HG02610 (cell line): ENCODE results near the gene RFT1.

Source experiments
- ATAC-seq: cut with Tn5 transposase; IDR thresholded peaks from one replicate; pipeline ENCODE4 v1.9.1; 2021; ENCODE audit warnings: mild to moderate bottlenecking, moderate library complexity; ENCODE audit not compliant: unreplicated experiment

The RFT1 gene

GRCh38 chr3:53129344-53129743 lies 891 bp downstream of the RFT1 start:
- no peak for ATAC-seq

- ATAC-seq, result no peak
These were observed 3.6 kb downstream of the RFT1 start for GRCh38 chr3:53126601-53127000.

DNA sequence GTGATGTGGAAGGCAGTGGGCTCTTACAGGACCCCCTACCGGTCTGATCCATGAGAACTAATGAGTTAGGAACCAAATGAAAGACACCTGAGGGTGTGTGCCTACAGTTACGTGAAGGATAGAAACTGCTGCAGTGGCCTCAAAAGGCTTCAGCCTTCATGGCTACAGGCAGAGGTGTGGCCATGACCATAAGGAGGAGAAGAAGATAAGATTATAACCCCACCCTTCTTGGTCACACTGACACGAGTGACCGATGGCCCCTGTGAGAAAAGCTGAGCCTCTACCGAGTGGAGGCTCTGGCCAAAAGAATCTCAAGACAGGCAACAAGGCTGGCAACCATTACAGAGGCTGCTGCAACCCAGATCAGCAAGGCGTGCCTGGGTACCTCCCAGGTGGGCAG lies 6.3 kb downstream of the RFT1 start:
- ATAC-seq, result no peak

- ATAC-seq, result no peak
These were observed 6.7 kb downstream of the RFT1 start for GRCh38 chr3:53123510-53123909.

GRCh38 chr3:53122933-53123305 lies 7.3 kb downstream of the RFT1 start:
- ATAC-seq, result no peak

- no peak for ATAC-seq
These were observed 7.8 kb downstream of the RFT1 start for GRCh38 chr3:53122255-53122932.

DNA sequence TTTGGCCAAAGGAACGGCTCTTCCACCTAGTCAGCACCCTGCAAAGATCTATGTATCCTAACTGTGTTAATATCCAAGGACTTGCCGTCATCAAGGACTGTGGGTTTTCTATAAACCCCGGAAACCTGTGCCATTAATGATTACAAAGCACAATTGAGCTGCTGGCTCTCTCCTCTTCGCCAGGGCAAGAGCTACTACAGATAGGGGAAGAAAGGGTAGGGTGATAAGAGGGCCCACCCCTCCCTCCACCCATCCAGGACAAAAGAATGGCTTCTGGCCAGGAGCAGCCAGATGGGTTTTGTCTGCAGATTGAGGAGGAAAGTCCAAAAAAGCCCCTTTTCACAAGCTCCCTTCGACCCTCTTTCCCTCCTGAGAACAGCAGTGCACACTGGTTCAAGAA lies 9.9 kb downstream of the RFT1 start:
- no peak for ATAC-seq

DNA sequence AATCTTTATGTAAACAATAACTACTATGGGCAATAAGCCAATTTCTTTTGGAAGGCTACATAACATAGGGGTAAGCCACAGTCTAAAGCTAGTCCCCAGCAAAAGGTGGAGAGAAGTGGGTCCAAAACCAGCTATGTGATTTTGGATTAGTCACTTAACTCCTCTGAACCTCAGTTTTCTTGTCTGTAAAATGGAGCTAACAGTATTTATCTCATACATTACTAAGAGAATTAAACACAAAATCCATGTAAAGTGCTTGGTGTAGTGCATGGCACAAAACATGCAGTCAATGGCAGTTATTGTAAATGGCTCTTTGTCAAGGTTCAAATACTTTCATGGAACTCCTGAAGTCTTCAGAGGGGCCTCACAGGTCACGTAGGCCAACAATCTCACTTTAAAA lies 13.3 kb downstream of the RFT1 start:
- ATAC-seq, result no peak

- ATAC-seq, result no peak
These were observed 15.7 kb downstream of the RFT1 start for GRCh38 chr3:53114412-53115074.

GRCh38 chr3:53114011-53114400 lies 16.2 kb downstream of the RFT1 start:
- ATAC-seq, result peak; percentile 67

- ATAC-seq, result no peak
These were observed 16.8 kb downstream of the RFT1 start for GRCh38 chr3:53113293-53114010.

GRCh38 chr3:53111822-53112221 lies 18.4 kb downstream of the RFT1 start:
- no peak for ATAC-seq

DNA sequence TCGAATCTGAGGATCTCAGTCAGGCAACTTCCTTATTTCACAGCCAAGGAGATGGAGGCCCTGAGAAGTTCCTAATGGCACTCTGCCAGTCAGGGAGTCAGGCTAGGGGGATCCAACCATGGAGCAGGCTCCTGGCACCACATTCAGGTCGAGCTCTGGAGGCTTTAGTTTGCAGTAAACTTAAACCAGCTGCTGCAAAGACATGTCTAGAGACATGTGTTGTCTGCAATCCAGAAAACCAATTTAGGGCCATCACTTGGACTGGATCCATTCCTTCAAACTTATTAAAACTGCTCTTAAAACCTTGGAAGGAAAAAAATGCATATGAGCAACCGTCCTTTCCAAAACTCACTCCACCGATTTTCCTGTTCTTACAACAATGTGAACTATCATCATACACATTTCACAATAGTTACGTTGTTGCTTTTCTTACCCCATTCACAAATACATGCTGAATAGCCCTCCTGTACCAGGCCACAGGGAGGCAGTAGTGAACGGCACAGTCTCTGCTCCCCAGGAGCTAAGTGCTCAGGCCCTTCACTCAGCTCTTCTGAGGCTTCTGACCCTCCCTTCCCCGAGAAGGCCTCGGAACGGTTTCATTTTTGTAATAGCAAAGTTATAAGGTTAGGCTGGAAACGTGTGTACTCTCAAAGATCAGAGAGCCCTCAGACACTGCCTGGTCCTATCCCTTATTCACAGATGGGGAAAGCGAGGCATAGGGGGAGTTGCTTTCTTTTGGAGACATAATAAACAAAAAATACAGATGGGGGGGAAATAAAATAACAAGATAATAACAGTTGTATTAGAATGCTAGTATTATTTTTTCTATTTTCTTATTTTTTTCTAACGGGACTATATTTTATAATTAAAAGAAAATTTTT lies 20.1 kb downstream of the RFT1 start:
- no peak for ATAC-seq

DNA sequence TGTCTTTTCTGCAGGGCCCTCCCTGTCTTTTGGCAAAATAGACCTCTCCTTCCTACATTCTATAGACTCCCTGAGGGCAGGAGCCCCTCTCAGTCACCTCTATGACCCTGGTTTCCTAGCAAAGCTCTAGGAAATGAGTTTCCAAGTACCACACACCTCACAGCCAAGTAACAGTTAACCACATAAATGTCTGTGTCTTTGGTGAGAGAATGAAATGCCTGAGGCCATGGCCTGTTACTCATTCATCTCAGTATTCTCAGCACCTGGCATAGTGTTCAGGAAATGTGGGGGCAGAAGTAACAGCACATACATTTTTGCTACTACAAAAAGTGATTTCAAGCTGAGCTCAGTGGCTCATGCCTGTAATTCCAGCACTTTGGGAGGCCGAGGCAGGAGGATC lies 21.0 kb downstream of the RFT1 start:
- ATAC-seq, result no peak

DNA sequence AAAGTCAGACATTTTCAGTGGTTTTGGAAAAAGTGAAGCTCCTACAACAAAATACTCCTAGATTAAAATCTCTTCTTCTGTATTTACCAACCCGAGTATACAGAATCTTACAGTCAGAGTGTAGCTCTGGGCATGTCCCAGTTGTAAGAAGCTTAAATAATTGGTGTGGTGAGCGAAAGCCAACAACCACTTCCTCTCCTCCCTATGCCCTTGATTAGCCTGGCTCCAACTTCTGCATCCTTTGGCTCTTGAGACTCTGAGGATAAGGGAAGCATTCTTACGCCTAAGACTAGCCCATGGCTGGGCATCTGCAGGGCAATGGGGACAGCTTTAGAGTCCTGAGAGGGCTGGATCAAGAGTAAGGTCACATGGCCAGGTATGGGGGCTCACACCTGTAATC lies 25.5 kb downstream of the RFT1 start:
- no peak for ATAC-seq

GRCh38 chr3:53103397-53104296 lies 26.6 kb downstream of the RFT1 start:
- no peak for ATAC-seq

GRCh38 chr3:53102601-53103147 lies 27.6 kb downstream of the RFT1 start:
- peak; percentile 86 for ATAC-seq

- ATAC-seq, result no peak
These were observed 28.3 kb downstream of the RFT1 start for GRCh38 chr3:53101956-53102355.

DNA sequence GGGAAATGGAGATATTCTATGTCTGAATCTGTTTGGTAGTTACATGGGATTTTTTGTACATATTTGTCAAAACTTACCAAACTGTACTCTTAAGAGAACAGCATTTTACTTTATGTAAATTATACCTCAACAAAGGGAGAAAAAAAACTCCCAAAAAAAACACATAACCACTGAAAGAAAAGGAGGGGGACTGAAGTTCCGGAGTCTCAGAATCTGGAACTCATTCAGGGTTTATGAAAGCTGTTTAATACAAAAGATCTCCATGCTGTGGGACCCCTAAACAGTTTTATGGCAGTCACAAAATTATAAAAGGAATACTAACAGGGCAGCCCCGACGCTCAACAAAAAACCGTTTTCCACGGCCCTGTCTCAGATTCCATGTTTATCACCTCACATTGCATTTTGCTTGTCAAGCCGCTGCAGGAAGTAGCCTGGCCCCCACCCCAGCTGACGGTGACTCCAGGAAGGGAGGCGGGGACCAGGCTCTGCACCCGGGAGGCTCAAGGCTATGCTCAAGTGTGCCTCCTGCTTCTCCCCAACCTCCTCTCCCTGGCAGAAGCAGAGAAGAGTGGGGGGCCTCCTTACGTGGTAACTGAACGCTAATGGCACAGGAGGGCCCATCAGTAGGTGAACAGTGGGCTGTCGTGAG lies 29.3 kb downstream of the RFT1 start:
- ATAC-seq, result no peak
